K562 (cell line): ENCODE measurements around the gene UFSP2. TPM values are rescaled to one million over a fixed set of nuclear protein-coding genes. Genes with fewer than 3 reads are reported as not detected.

Experiments used
- ATAC-seq: fragments of 200-7000 bp; cut with Tn5 transposase; 3 replicates; pipeline ENCODE4 v1.9.1; 2020; ENCODE audit warnings: moderate library complexity
- BruUV-seq: library from RNA; stranded (reverse); fragments of 400-500 nt; replicated peaks from 2 replicates; lab custom pipeline; 2021; lab: Mats Ljungman, UMichigan
- CTCF ChIA-PET: fragments of 300-600 bp; formaldehyde crosslinking; extraction: SDS; loops from one replicate; lab custom pipeline; 2021; ENCODE audit warnings: low intra/inter-chr PET ratio; lab: Yijun Ruan, JAX
- POLR2A ChIA-PET: fragments of 300-600, 350-650 bp; sonication (Branson Sonifier 250); formaldehyde crosslinking; extraction: SDS; loops from one replicate; lab custom pipeline; 2021; ENCODE audit warnings: antibody characterized with exemption, inconsistent platforms; lab: Yijun Ruan, JAX
- DNase-seq, 4 experiments: peaks; one replicate each; pipeline versions ENCODE4 v3.0.0 to v3.0.0-alpha.2; 2011 to 2018; ENCODE audit warnings: low spot score in 3 of 4, mixed read lengths in 3 of 4; ENCODE audit errors: extremely low read depth in 1 of 4
- FAIRE-seq: peaks from 2 replicates; lab custom pipeline; 2011; peaks lifted over from hg19 to GRCh38; lab: Jason Lieb, UNC
- H2AFZ ChIP-seq: 2 replicates; pipeline ENCODE4 v1.6.0; 2011; ENCODE audit warnings: low read depth, low read length, control low read depth, inconsistent platforms
- H3K27ac ChIP-seq: fragments of 200-600 bp; 3 replicates; pipeline ENCODE4 v1.8.0; 2011; ENCODE audit warnings: low read depth, mild to moderate bottlenecking, control low read depth, inconsistent platforms, low read length, moderate library complexity, mixed read lengths; ENCODE audit errors: extremely low read depth
- H3K27me3 ChIP-seq, 2 experiments: fragments of 300-600 bp in 1 of 2; 2 replicates in 1 of 2; 3 replicates in 1 of 2; pipeline versions ENCODE4 v1.6.0 to v1.8.0; 2011; ENCODE audit warnings: inconsistent platforms in 2 of 2, low read length in 2 of 2, mild to moderate bottlenecking in 1 of 2, mixed read lengths in 1 of 2, moderate library complexity in 1 of 2; ENCODE audit not compliant: control insufficient read depth in 2 of 2, insufficient read depth in 2 of 2
- H3K36me3 ChIP-seq: fragments of 300-600 bp; 3 replicates; pipeline ENCODE4 v1.8.0; 2011; ENCODE audit warnings: mild to moderate bottlenecking, low read length, inconsistent platforms; ENCODE audit not compliant: control insufficient read depth, insufficient read depth
- H3K4me1 ChIP-seq, 2 experiments: fragments of 200-600 bp in 1 of 2; replicated peaks in 1 of 2; 2 replicates in 1 of 2; 3 replicates in 1 of 2; pipeline versions ENCODE4 v1.5.1 to v1.8.0; 2011; ENCODE audit warnings: inconsistent platforms in 2 of 2, low read length in 2 of 2, mild to moderate bottlenecking in 1 of 2, mixed read lengths in 1 of 2, moderate library complexity in 1 of 2; ENCODE audit not compliant: control insufficient read depth in 2 of 2, insufficient read depth in 2 of 2
- H3K4me2 ChIP-seq: 2 replicates; pipeline ENCODE4 v1.6.1; 2011; ENCODE audit warnings: low read length, control low read depth, inconsistent platforms, mixed read lengths; ENCODE audit not compliant: insufficient read depth
- H3K4me3 ChIP-seq: fragments of 200-600 bp; sonication (generic), shearing (Covaris generic); 2 replicates; pipeline ENCODE4 v1.5.1; 2016; ENCODE audit warnings: control low read depth, inconsistent platforms
- H3K79me2 ChIP-seq: fragments of 200-600 bp; 3 replicates; pipeline ENCODE4 v1.8.0; 2011; ENCODE audit warnings: low read length, inconsistent platforms; ENCODE audit not compliant: control insufficient read depth, insufficient read depth
- H3K9ac ChIP-seq, 2 experiments: 2 replicates each; pipeline versions ENCODE4 v1.6.0 to v1.6.1; 2011; ENCODE audit warnings: low read depth in 2 of 2, low read length in 2 of 2, control low read depth in 1 of 2, inconsistent platforms in 1 of 2, mild to moderate bottlenecking in 1 of 2, mixed read lengths in 1 of 2; ENCODE audit not compliant: insufficient read depth in 1 of 2
- H3K9me1 ChIP-seq: one replicate; pipeline ENCODE4 v1.6.0; 2011; ENCODE audit warnings: inconsistent platforms, mild to moderate bottlenecking, low read length, moderate library complexity; ENCODE audit not compliant: control insufficient read depth, insufficient read depth
- H3K9me3 ChIP-seq: replicated peaks from 2 replicates; pipeline ENCODE4 v1.5.1; 2011; ENCODE audit warnings: low read depth, low read length, inconsistent platforms; ENCODE audit not compliant: control insufficient read depth, insufficient read depth
- H4K20me1 ChIP-seq: replicated peaks from 2 replicates; pipeline ENCODE4 v1.6.1; 2011; ENCODE audit warnings: low read length, inconsistent platforms, mixed read lengths; ENCODE audit not compliant: control insufficient read depth, insufficient read depth
- CREM ChIP-seq: IDR thresholded peaks from 2 replicates; pipeline ENCODE4 v1.6.1; 2014; ENCODE audit warnings: antibody characterized with exemption, low read depth
- FOXA3 ChIP-seq, 2 experiments: fragments of 450-650 bp in 1 of 2; sonication (generic) in 1 of 2; formaldehyde crosslinking; IDR thresholded peaks in 1 of 2; conservative IDR thresholded peaks in 1 of 2; 2 replicates each; pipeline versions ENCODE4 v1.4.0 to v1.8.0; 2020 to 2022; ENCODE audit warnings: mild to moderate bottlenecking in 2 of 2, missing genetic modification reagents in 1 of 2
- GATAD2A ChIP-seq: fragments of 450-650 bp; IDR thresholded peaks from 2 replicates; pipeline ENCODE4 v1.6.1; 2017
- HNRNPL ChIP-seq: fragments of 200-400 bp; formaldehyde crosslinking; IDR thresholded peaks from 2 replicates; pipeline ENCODE4 v1.6.1; 2017; ENCODE audit warnings: low read depth, mild to moderate bottlenecking, low read length
- MAFK ChIP-seq: IDR thresholded peaks from 2 replicates; pipeline ENCODE4 v1.6.1; 2011; ENCODE audit warnings: low read length, improper control_type of control experiment
- NR2C1 ChIP-seq, 2 experiments: fragments of 450-650 bp; IDR thresholded peaks; 2 replicates each; pipeline ENCODE4 v1.6.1; 2017; ENCODE audit warnings: mild to moderate bottlenecking in 2 of 2, antibody characterized with exemption in 1 of 2, inconsistent platforms in 1 of 2, missing compliant biosample characterization in 1 of 2, missing genetic modification characterization in 1 of 2
- PRPF4 ChIP-seq: fragments of 200-400 bp; formaldehyde crosslinking; IDR thresholded peaks from one replicate; pipeline ENCODE4 v1.6.1; 2017; ENCODE audit warnings: low read length, low read depth, mild to moderate bottlenecking; ENCODE audit not compliant: insufficient read depth, poor library complexity, severe bottlenecking
- TOE1 ChIP-seq, 2 experiments: fragments of 450-650 bp in 1 of 2; sonication (generic) in 1 of 2; formaldehyde crosslinking in 1 of 2; IDR thresholded peaks; 2 replicates each; pipeline versions ENCODE4 v1.7.1 to v1.8.0; 2016 to 2022; ENCODE audit warnings: borderline replicate concordance in 2 of 2, mild to moderate bottlenecking in 2 of 2, antibody characterized with exemption in 1 of 2, inconsistent platforms in 1 of 2, low read depth in 1 of 2, missing genetic modification reagents in 1 of 2, moderate library complexity in 1 of 2
- TRIM28 ChIP-seq: fragments of 450-650 bp; IDR thresholded peaks from 2 replicates; pipeline ENCODE4 v1.6.1; 2017
- ZC3H11A ChIP-seq: IDR thresholded peaks from 2 replicates; pipeline ENCODE4 v1.6.1; 2012; ENCODE audit warnings: low read depth, low read length, improper control_type of control experiment
- ZNF212 ChIP-seq: fragments of 450-650 bp; formaldehyde crosslinking; IDR thresholded peaks from 2 replicates; pipeline ENCODE4 v1.4.0; 2020; ENCODE audit warnings: mild to moderate bottlenecking
- ZNF398 ChIP-seq: fragments of 250-450 bp; sonication (Bioruptor Pico); IDR thresholded peaks from 2 replicates; pipeline ENCODE4 v1.8.0; 2021; ENCODE audit warnings: moderate library complexity, mild to moderate bottlenecking, inconsistent platforms
- ZNF408 ChIP-seq: fragments of 250-450 bp; sonication (Bioruptor Pico); IDR thresholded peaks from 2 replicates; pipeline ENCODE4 v1.4.0; 2020; ENCODE audit warnings: low read depth, mild to moderate bottlenecking, moderate library complexity
- ZNF695 ChIP-seq: fragments of 450-650 bp; formaldehyde crosslinking; IDR thresholded peaks from 2 replicates; pipeline ENCODE4 v1.4.0; 2020; ENCODE audit warnings: mild to moderate bottlenecking, moderate library complexity
- ZNF740 ChIP-seq, 3 experiments: fragments of 200-800 bp in 1 of 3; sonication (Bioruptor generic) in 1 of 3; sonication (generic) in 1 of 3; formaldehyde crosslinking in 1 of 3; IDR thresholded peaks; 2 replicates each; pipeline versions ENCODE4 v1.6.1 to v1.8.0; 2016 to 2022; ENCODE audit warnings: mild to moderate bottlenecking in 2 of 3, missing compliant biosample characterization in 2 of 3, missing genetic modification characterization in 2 of 3, missing genetic modification reagents in 1 of 3
- ZNF77 ChIP-seq: fragments of 250-450 bp; sonication (Bioruptor Pico); IDR thresholded peaks from 2 replicates; pipeline ENCODE4 v1.5.0; 2020
- WGBS: fragments of 100-300 bp; shearing (Covaris generic); methylation state at CpG from one replicate; pipeline ENCODE4 v1.1.6; 2016; ENCODE audit warnings: low coverage, mixed read lengths; ENCODE audit not compliant: insufficient coverage; ENCODE audit errors: missing lambda C conversion rate; 5-methylcytosine and 5-hydroxymethylcytosine counted together
- in situ Hi-C: fragments of 300-500 bp; cut with MboI; formaldehyde crosslinking; loops from 4 replicates; pipeline ENCODE4 v1.15.0; 2018; ENCODE audit warnings: inconsistent platforms, mixed read lengths
- intact Hi-C: fragments of 100-400 bp; cut with micrococcal nuclease; formaldehyde crosslinking; loops from 2 replicates; pipeline ENCODE4 v1.14.2; 2022
- polyA plus RNA-seq, 8 experiments: library from polyadenylated mRNA; depleted of rRNA in 4 of 8; stranded (reverse) in 5 of 8; unstranded in 3 of 8; fragments of >200 nt; fragmentation: Nextera tagmentation in 2 of 8; fragmentation: Illumina TruSeq in 1 of 8; extraction: Ambion mirVana in 2 of 8; extraction: Trizol in 1 of 8; gene quantifications; 2 replicates each; pipeline versions ENCODE4 v1.2.1 to v1.2.3, GENCODE V29; 2011 to 2014; ENCODE audit warnings: inconsistent platforms in 1 of 8, missing spikeins in 1 of 8
- total RNA-seq, 7 experiments: library from RNA; depleted of rRNA in 6 of 7; stranded (reverse); fragments of >200 nt in 6 of 7; fragmentation: Illumina TruSeq in 2 of 7; extraction: Trizol in 2 of 7; gene quantifications; 2 replicates each; pipeline versions ENCODE4 v1.2.1 to v1.2.3, GENCODE V29; 2011 to 2021; ENCODE audit warnings: low replicate concordance in 1 of 7
- TF ChIP-seq, protein P1 (sequence below): fragments of 450-650 bp; IDR thresholded peaks from 2 replicates; pipeline ENCODE4 v1.6.1; 2018; ENCODE audit not compliant: partially characterized antibody

UFSP2 gene
- total and polyA plus RNA-seq, 9 of the 15 experiments (the other 6 are each of a cell fraction or from before 2014, with no cell fraction given): 20.1 to 55.8 (median 26.6) TPM

DNA sequence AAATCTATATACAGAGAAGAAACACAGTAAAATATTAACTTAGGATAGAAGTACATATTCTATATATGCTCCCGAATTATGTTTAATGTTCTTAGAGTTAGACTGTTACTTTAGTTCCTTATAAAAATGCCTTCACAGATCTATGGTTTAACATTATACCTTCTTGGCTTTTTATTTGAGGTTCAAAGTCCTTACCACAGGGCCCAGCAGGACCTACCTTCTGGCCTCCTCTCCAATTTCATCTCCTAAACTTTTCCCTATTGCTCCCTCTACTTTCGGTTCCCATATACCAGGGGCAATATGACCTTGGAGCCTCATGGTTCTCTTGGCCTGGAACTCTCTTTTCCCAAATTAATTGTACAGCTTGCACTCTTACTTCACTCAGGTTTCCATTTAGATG, 17.3 kb downstream of the UFSP2 start:
- no peaks in the 10 kb centered on the region for H3K4me1 ChIP-seq
- DNase-seq (no peak), FAIRE-seq (no peak), ATAC-seq (no peak)
- no peaks in the 10 kb centered on the region for H3K79me2 ChIP-seq
- POLR2A ChIA-PET: no interaction called here
- no peaks in the 10 kb centered on the region for H3K9me3 ChIP-seq
- CTCF ChIA-PET: no interaction called here
- H2AFZ ChIP-seq: no peak overlapping the region
- H3K4me2 ChIP-seq: no peak overlapping the region
- BruUV-seq: no TSS peak
- H3K36me3 ChIP-seq: peaks cover 36% of the 10 kb centered on the region; the same call in 2 of the 3 replicates
- H3K9ac ChIP-seq: no peak overlapping the region
- no peak overlapping the region for H3K27ac ChIP-seq
- H3K9me1 ChIP-seq: no peaks in the 10 kb centered on the region
- H3K27me3 ChIP-seq: no peaks in the 10 kb centered on the region
- no peak overlapping the region for H3K4me3 ChIP-seq
- 85% methylated on average over 2 of the region's 2 CpGs for WGBS
- no peaks in the 10 kb centered on the region for H4K20me1 ChIP-seq
- in situ Hi-C loops: no loop called here
- intact Hi-C loops: no loop called here
- TF ChIP-seq PRPF4: no peak
- no peak for TF ChIP-seq CREM
- TF ChIP-seq ZNF212: no peak
- no peak for TF ChIP-seq MAFK
- TF ChIP-seq NR2C1 (IDR thresholded peaks at IDR 0.05): no peak
- TF ChIP-seq NR2C1 (tag; IDR thresholded peaks at IDR 0.05): no peak
- TF ChIP-seq ZNF398: no peak
- TF ChIP-seq TOE1 (IDR thresholded peaks at IDR 0.05; ENCODE audit: borderline replicate concordance): no peak
- TF ChIP-seq TOE1 (CRISPR knock-in tag; IDR thresholded peaks at IDR 0.05; ENCODE audit: borderline replicate concordance, low read depth): no peak
- no peak for TF ChIP-seq GATAD2A
- TF ChIP-seq TRIM28: no peak
- no peak for TF ChIP-seq ZNF740 (CRISPR knock-in tag; IDR thresholded peaks at IDR 0.05)
- no peak for TF ChIP-seq ZNF740 (tag; IDR thresholded peaks at IDR 0.05)
- no peak for TF ChIP-seq ZNF408
- no peak for TF ChIP-seq FOXA3 (CRISPR knock-in tag; conservative IDR thresholded peaks at IDR 0.05 in 1 of 2, IDR thresholded peaks at IDR 0.05 in 1 of 2)
- no peak for TF ChIP-seq ZNF695 (CRISPR knock-in tag)
- no peak for TF ChIP-seq ZNF77 (CRISPR knock-in tag)
- no peak for TF ChIP-seq ZC3H11A
- TF ChIP-seq, protein P1, sequence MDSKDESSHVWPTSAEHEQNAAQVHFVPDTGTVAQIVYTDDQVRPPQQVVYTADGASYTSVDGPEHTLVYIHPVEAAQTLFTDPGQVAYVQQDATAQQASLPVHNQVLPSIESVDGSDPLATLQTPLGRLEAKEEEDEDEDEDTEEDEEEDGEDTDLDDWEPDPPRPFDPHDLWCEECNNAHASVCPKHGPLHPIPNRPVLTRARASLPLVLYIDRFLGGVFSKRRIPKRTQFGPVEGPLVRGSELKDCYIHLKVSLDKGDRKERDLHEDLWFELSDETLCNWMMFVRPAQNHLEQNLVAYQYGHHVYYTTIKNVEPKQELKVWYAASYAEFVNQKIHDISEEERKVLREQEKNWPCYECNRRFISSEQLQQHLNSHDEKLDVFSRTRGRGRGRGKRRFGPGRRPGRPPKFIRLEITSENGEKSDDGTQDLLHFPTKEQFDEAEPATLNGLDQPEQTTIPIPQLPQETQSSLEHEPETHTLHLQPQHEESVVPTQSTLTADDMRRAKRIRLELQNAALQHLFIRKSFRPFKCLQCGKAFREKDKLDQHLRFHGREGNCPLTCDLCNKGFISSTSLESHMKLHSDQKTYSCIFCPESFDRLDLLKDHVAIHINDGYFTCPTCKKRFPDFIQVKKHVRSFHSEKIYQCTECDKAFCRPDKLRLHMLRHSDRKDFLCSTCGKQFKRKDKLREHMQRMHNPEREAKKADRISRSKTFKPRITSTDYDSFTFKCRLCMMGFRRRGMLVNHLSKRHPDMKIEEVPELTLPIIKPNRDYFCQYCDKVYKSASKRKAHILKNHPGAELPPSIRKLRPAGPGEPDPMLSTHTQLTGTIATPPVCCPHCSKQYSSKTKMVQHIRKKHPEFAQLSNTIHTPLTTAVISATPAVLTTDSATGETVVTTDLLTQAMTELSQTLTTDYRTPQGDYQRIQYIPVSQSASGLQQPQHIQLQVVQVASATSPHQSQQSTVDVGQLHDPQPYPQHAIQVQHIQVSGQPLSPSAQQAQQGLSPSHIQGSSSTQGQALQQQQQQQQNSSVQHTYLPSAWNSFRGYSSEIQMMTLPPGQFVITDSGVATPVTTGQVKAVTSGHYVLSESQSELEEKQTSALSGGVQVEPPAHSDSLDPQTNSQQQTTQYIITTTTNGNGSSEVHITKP: no peak
- TF ChIP-seq HNRNPL: no peak
